Natural killer cell (primary cell): ENCODE data around the gene WNT1. TPM values are rescaled to one million over a fixed set of nuclear protein-coding genes. Genes with fewer than 3 reads are reported as not detected.
A peak's percentile ranks its signal among the peaks of the same experiment; 100 is the strongest.

ENCODE experiments used
- ATAC-seq, 3 donors: fragments of 150-1000 bp in 2 of 3; fragments of 200-7000 bp in 1 of 3; cut with Tn5 transposase; 1 replicate in 1 of 3; 2 replicates in 2 of 3; pipeline ENCODE4 v1.10.0; 2021; ENCODE audit warnings: mild to moderate bottlenecking in 2 of 3, moderate library complexity in 2 of 3
- DNase-seq, 2 donors: peaks; one replicate each; pipeline versions ENCODE4 v3.0.0 to v3.0.0-alpha.2; 2013 to 2021; ENCODE audit warnings: mixed read lengths in 1 of 2
- H3K27ac ChIP-seq: one replicate; pipeline ENCODE4 v1.5.1; 2013; ENCODE audit warnings: mild to moderate bottlenecking, low read length
- H3K27me3 ChIP-seq: one replicate; pipeline ENCODE4 v1.6.1; 2013; ENCODE audit warnings: low read length; ENCODE audit not compliant: control insufficient read depth, insufficient read depth
- H3K36me3 ChIP-seq: one replicate; pipeline ENCODE4 v1.6.1; 2013; ENCODE audit warnings: low read length; ENCODE audit not compliant: control insufficient read depth, insufficient read depth
- H3K4me1 ChIP-seq: one replicate; pipeline ENCODE4 v1.6.1; 2013; ENCODE audit warnings: low read length; ENCODE audit not compliant: control insufficient read depth, insufficient read depth
- H3K4me3 ChIP-seq: one replicate; pipeline ENCODE4 v1.5.1; 2013; ENCODE audit warnings: low read length
- H3K9me3 ChIP-seq: one replicate; pipeline ENCODE4 v1.6.1; 2013; ENCODE audit warnings: low read length; ENCODE audit not compliant: control insufficient read depth, insufficient read depth
- H3K27ac Mint-ChIP-seq, 2 donors: one replicate each; pipeline ENCODE4 v1.8.0; 2022; ENCODE audit warnings: mild to moderate bottlenecking in 2 of 2, mixed read lengths in 2 of 2, moderate library complexity in 1 of 2
- H3K27me3 Mint-ChIP-seq, 2 donors: one replicate each; pipeline ENCODE4 v1.8.0; 2022; ENCODE audit warnings: low read depth in 2 of 2, mixed read lengths in 2 of 2
- H3K36me3 Mint-ChIP-seq: one replicate; pipeline ENCODE4 v1.8.0; 2022; ENCODE audit warnings: mixed read lengths
- H3K4me1 Mint-ChIP-seq, 2 donors: one replicate each; pipeline ENCODE4 v1.8.0; 2022; ENCODE audit warnings: mixed read lengths in 2 of 2
- H3K4me3 Mint-ChIP-seq: one replicate; pipeline ENCODE4 v1.8.0; 2022; ENCODE audit warnings: mild to moderate bottlenecking, moderate library complexity, mixed read lengths
- H3K9me3 Mint-ChIP-seq, 2 donors: one replicate each; pipeline ENCODE4 v1.8.0; 2022; ENCODE audit warnings: mixed read lengths in 2 of 2
- CTCF ChIP-seq: fragments of 200-600 bp; IDR thresholded peaks from one replicate; pipeline ENCODE4 v1.8.0; 2022; ENCODE audit warnings: antibody characterized with exemption
- WGBS: methylation state at CpG from one replicate; pipeline ENCODE4 v1.1.7; 2013; ENCODE audit warnings: missing lambda C conversion rate; ENCODE audit not compliant: insufficient coverage; 5-methylcytosine and 5-hydroxymethylcytosine counted together
- intact Hi-C: fragments of 100-400 bp; cut with micrococcal nuclease; formaldehyde crosslinking; loops from one replicate; pipeline ENCODE4 v1.14.2; 2022
- total RNA-seq, 4 donors: library from RNA; stranded (reverse); fragments of 120-200 nt in 1 of 4; gene quantifications; one replicate each; pipeline versions ENCODE4 v1.2.3 to v1.2.4, GENCODE V29; 2013 to 2022

The WNT1 gene
- total RNA-seq, 3 donors from 2014 or later (not counting 1 experiment from before 2014, with no cell fraction given), result 1.1 to 2.0 (median 1.7) TPM

GRCh38 chr12:48936379-48936979 lies 41.6 kb upstream of the WNT1 start:
- Histone ChIP-seq H3K27me3 (no peaks in the 10 kb centered on the region), H3K27ac (no peak overlapping the region), H3K9me3 (no peaks in the 10 kb centered on the region), H3K36me3 (peaks cover 39% of the 10 kb centered on the region), H3K4me1 (peaks cover 51% of the 10 kb centered on the region), H3K4me3 (no peak overlapping the region)
- ATAC-seq (peak; percentile 32 to 58 (median 40)), DNase-seq (peak; percentile 86 to 92)
- peaks cover 6% of the 10 kb centered on the region for H3K36me3 Mint-ChIP-seq
- intact Hi-C loops, result loop anchor here (1.0 kb wide), 2 partner anchors 32 to 83 kb away; a partner anchor contains a TSS
- peak overlapping the region; percentile 40 for H3K4me3 Mint-ChIP-seq
- peaks cover 45% of the 10 kb centered on the region in 2 donors for H3K4me1 Mint-ChIP-seq
- H3K9me3 Mint-ChIP-seq, result no peaks in the 10 kb centered on the region
- peak overlapping the region; percentile 95 to 98 for H3K27ac Mint-ChIP-seq
- H3K27me3 Mint-ChIP-seq, result no peaks in the 10 kb centered on the region
- peak; percentile 93 for TF ChIP-seq CTCF

- Histone ChIP-seq H3K4me1 (peaks cover 45% of the 10 kb centered on the region), H3K4me3 (no peak overlapping the region), H3K27me3 (no peaks in the 10 kb centered on the region), H3K9me3 (no peaks in the 10 kb centered on the region), H3K27ac (no peak overlapping the region), H3K36me3 (peaks cover 38% of the 10 kb centered on the region)
- Mint-ChIP-seq H3K27ac (peak overlapping the region; percentile 95 to 98), H3K36me3 (peaks cover 6% of the 10 kb centered on the region), H3K27me3 (no peaks in the 10 kb centered on the region), H3K4me3 (no peak overlapping the region), H3K9me3 (no peaks in the 10 kb centered on the region), H3K4me1 (peaks cover 44 to 47% of the 10 kb centered on the region in 2 donors)
- no peak for TF ChIP-seq CTCF
- DNase-seq (peak in 1 of 2 donors; percentile 22), ATAC-seq (no peak)
- WGBS, result 87% methylated on average over 6 of the region's 6 CpGs
- intact Hi-C loops, result no loop called here
Observed at GRCh38 chr12:48937170-48937569, 41.0 kb upstream of the WNT1 start.

- Mint-ChIP-seq H3K9me3 (no peaks in the 10 kb centered on the region), H3K36me3 (peaks cover 6% of the 10 kb centered on the region), H3K27me3 (no peaks in the 10 kb centered on the region), H3K4me1 (peaks cover 34 to 36% of the 10 kb centered on the region in 2 donors), H3K4me3 (no peak overlapping the region), H3K27ac (peak overlapping the region in 1 of 2 donors; percentile 35)
- DNase-seq, result no peak
- no peak overlapping the region for H3K4me3 ChIP-seq
- no peak for ATAC-seq
- no peaks in the 10 kb centered on the region for H3K27me3 ChIP-seq
- H3K4me1 ChIP-seq, result peaks cover 29% of the 10 kb centered on the region
- no peak for TF ChIP-seq CTCF
- H3K9me3 ChIP-seq, result no peaks in the 10 kb centered on the region
- 75% methylated on average over 7 of the region's 7 CpGs for WGBS
- intact Hi-C loops, result no loop called here
- peaks cover 38% of the 10 kb centered on the region for H3K36me3 ChIP-seq
- no peak overlapping the region for H3K27ac ChIP-seq
Observed at GRCh38 chr12:48938805-48939204, 39.3 kb upstream of the WNT1 start.

- Mint-ChIP-seq H3K27ac (peak overlapping the region in 1 of 2 donors; percentile 21), H3K36me3 (peaks cover 6% of the 10 kb centered on the region), H3K4me3 (no peak overlapping the region), H3K27me3 (no peaks in the 10 kb centered on the region), H3K9me3 (no peaks in the 10 kb centered on the region), H3K4me1 (peaks cover 21 to 26% of the 10 kb centered on the region in 2 donors)
- ATAC-seq, result no peak
- Histone ChIP-seq H3K27me3 (no peaks in the 10 kb centered on the region), H3K9me3 (no peaks in the 10 kb centered on the region), H3K4me1 (peaks cover 15% of the 10 kb centered on the region), H3K36me3 (peaks cover 38% of the 10 kb centered on the region), H3K4me3 (no peak overlapping the region), H3K27ac (no peak overlapping the region)
- DNase-seq, result no peak
- 32% methylated on average over 3 of the region's 3 CpGs for WGBS
- no peak for TF ChIP-seq CTCF
- intact Hi-C loops, result no loop called here
Observed at GRCh38 chr12:48940181-48940580, 37.9 kb upstream of the WNT1 start.
